ENCODE measurements around the gene XRCC2. TPM values are rescaled to one million over a fixed set of nuclear protein-coding genes. Genes with fewer than 3 reads are reported as not detected.
A peak's percentile ranks its signal among the peaks of the same experiment; 100 is the strongest.

XRCC2 gene
- total RNA-seq, 4 donors from 2014 or later = 0.15 to 1.6 (median 0.57) TPM

DNA sequence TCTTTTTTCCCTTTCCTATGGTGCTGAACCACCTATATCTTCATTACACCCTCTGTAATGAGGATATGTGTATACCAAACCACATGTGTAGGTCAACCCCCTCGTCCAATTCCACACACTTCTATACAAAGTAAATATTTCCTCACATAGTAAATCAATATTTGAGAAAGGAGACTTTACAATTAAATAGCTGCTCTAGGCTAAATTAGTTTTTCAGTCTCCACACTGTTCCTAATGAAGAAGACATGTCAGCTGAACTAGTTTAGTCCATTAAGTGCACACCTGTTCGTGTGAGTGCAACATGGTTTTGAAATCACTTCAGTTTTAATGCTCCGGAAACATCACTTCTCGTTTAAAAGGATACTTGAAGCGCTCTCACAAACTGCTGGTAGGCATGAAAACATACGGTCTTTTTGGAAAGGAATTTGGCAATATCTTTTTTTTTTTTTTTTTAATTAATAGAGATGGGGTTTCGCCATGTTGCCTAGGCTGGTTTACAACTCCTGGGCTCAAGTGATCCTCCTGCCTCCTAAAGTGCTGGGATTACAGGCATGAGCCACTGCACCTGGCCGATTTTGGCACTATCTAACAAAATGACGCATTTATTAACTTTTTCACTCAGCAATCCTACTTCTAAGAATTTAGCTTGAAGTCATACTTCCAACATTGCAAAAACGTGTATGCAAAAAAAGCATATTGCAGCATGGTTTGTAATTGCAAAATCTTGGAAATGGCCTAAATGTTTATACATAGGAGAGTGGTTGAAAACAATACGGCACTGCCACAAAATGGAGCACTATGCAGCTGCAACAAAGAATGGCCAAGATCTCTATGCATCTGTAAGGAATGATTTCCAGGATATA lies 2.1 kb upstream of the XRCC2 start:
- Histone ChIP-seq H3K4me3 (replicated peaks in 1 of 3) (no peak overlapping the region), H3K9me3 (no peaks in the 10 kb centered on the region), H3K4me1 (peaks cover 6 to 7% of the 10 kb centered on the region in 2 donors), H3K36me3 (no peaks in the 10 kb centered on the region), H3K27me3 (no peaks in the 10 kb centered on the region), H3K27ac (no peak overlapping the region)
- DNase-seq = no peak
- TF ChIP-seq, protein P1, sequence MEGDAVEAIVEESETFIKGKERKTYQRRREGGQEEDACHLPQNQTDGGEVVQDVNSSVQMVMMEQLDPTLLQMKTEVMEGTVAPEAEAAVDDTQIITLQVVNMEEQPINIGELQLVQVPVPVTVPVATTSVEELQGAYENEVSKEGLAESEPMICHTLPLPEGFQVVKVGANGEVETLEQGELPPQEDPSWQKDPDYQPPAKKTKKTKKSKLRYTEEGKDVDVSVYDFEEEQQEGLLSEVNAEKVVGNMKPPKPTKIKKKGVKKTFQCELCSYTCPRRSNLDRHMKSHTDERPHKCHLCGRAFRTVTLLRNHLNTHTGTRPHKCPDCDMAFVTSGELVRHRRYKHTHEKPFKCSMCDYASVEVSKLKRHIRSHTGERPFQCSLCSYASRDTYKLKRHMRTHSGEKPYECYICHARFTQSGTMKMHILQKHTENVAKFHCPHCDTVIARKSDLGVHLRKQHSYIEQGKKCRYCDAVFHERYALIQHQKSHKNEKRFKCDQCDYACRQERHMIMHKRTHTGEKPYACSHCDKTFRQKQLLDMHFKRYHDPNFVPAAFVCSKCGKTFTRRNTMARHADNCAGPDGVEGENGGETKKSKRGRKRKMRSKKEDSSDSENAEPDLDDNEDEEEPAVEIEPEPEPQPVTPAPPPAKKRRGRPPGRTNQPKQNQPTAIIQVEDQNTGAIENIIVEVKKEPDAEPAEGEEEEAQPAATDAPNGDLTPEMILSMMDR (IDR thresholded peaks at IDR 0.05) = no peak
- intact Hi-C loops (cut with DNase I) = loop anchor here (10.0 kb wide), 1 partner anchor 343 kb away; no protein-coding TSS in a partner anchor
- 78 to 83% methylated on average over 11 of the region's 11 CpGs for WGBS, 2 donors

DNA sequence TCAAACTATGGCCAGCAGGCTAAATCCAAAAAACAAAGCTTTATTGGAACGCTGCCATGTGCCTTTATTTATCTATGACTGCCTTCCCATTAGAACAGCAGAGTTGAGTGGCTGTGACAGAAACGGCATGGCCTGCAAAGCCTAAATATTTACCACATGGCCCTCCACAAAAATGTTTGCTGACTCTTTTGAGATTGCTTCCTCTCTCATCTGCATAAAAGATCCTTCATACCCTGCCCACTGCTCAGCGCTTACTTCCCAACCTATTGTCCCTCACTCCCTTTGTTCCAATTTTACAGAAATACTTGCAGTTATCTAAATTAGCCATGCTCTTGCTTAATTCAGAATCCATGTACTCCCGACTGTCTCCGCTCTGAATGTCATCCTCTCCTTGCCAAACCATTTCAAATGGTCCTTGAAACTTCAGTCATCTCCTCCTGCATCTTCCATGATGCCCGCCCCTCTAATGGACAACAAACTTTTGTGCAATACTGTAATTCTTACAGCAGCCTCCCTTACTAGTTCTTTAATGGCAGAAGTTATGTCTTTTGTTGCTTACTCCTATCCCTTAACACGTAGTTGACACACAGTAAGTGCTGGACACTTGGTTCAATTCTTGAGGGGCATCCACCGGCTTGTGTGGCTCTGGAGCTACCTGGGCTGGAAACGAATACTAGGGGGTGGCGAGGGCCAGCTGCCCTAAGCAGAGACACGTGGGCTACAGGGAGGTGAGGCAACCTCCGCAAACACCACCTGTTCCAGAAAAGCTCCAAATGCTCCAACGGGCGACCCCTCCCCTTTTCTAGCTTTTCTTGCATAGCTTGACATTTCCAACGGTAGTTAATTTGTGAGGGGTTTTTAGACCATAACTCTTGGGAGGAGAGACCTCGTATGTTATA lies 832 bp downstream of the XRCC2 start:
- 12 to 18% methylated on average over 12 to 16 of the region's 16 CpGs for WGBS, 2 donors

DNA sequence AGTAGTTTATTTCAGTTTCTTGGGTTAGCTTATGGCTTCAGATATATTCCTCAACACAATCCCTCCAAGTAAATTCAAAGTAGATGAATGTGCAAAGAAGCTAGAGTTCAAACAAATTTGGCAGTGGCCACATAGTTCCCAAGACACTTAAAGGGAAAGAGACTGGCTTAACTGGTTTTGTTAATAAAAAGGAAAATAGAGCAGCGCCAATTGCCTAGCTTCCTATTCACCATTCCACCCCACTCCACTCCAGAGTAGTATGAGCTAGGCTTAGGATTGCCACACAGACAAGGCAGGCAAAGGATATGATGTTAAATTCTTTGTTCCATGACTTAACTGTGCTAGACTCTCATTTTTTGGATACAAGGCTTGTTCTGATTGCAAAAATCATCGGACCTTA lies 2.0 kb downstream of the XRCC2 start:
- no peak overlapping the region for H3K27ac ChIP-seq
- TF ChIP-seq POLR2A (IDR thresholded peaks at IDR 0.05) = no peak
- TF ChIP-seq, protein P1 (IDR thresholded peaks at IDR 0.05) = no peak
- intact Hi-C loops (cut with DNase I) = loop anchor here (10.0 kb wide), 1 partner anchor 339 kb away; no protein-coding TSS in a partner anchor
- WGBS, 2 donors = 67 to 79% methylated on average over 2 of the region's 2 CpGs
- H3K4me1 ChIP-seq = peaks cover 6 to 7% of the 10 kb centered on the region in 2 donors
- H3K9me3 ChIP-seq = no peaks in the 10 kb centered on the region
- DNase-seq = no peak
- H3K36me3 ChIP-seq = no peaks in the 10 kb centered on the region
- no peaks in the 10 kb centered on the region for H3K27me3 ChIP-seq
- no peak overlapping the region for H3K4me3 ChIP-seq (replicated peaks in 1 of 3)

More for the DNA sequence above, 832 bp downstream of the XRCC2 start:
- peaks cover 6 to 7% of the 10 kb centered on the region in 2 donors for H3K4me1 ChIP-seq
- no peak for DNase-seq
- H3K4me3 ChIP-seq (replicated peaks in 1 of 3) = peak overlapping the region in 2 of 3 donors; percentile 38 to 62
- intact Hi-C loops (cut with DNase I) = loop anchor here (10.0 kb wide), 1 partner anchor 340 kb away; no protein-coding TSS in a partner anchor
- TF ChIP-seq POLR2A (IDR thresholded peaks at IDR 0.05) = no peak
- TF ChIP-seq, protein P1 (IDR thresholded peaks at IDR 0.05) = no peak
- H3K27me3 ChIP-seq = no peaks in the 10 kb centered on the region
- H3K27ac ChIP-seq = no peak overlapping the region
- H3K36me3 ChIP-seq = no peaks in the 10 kb centered on the region
- H3K9me3 ChIP-seq = no peaks in the 10 kb centered on the region

DNA sequence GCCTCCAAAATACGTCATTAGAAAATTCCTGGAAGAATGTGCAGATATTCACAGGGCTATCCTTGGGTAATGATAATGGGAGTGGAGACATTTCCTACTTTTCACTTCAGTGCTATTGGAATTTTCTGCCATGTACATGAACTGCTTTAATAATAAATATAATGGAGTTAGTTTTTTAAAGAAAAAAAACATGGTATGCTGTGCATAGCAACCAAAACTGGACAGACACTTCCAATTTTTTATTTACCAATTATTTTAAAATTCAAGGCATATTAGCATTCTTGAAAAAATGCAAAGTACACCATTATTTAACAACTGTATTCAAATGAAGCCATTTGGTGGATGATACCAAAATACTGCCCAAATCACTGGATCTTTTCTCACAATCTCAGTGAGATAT lies 3.3 kb downstream of the XRCC2 start:
- Histone ChIP-seq H3K4me1 (peaks cover 6 to 7% of the 10 kb centered on the region in 2 donors), H3K27me3 (no peaks in the 10 kb centered on the region), H3K9me3 (no peaks in the 10 kb centered on the region), H3K27ac (no peak overlapping the region), H3K36me3 (no peaks in the 10 kb centered on the region), H3K4me3 (replicated peaks in 1 of 3) (no peak overlapping the region)
- no peak for TF ChIP-seq POLR2A (IDR thresholded peaks at IDR 0.05)
- TF ChIP-seq, protein P1 (IDR thresholded peaks at IDR 0.05) = no peak
- WGBS, 2 donors = 100% methylated on average over 1 of the region's 1 CpG
- no peak for DNase-seq
- intact Hi-C loops (cut with DNase I) = loop anchor here (10.0 kb wide), 1 partner anchor 338 kb away; no protein-coding TSS in a partner anchor

Data from thyroid gland (tissue), 4 donors.